ENCODE measurements around the gene HTR6.

The HTR6 gene

GRCh38 chr1:19723874-19724273 lies 59.2 kb downstream of the HTR6 start:
- TF ChIP-seq, protein P1, sequence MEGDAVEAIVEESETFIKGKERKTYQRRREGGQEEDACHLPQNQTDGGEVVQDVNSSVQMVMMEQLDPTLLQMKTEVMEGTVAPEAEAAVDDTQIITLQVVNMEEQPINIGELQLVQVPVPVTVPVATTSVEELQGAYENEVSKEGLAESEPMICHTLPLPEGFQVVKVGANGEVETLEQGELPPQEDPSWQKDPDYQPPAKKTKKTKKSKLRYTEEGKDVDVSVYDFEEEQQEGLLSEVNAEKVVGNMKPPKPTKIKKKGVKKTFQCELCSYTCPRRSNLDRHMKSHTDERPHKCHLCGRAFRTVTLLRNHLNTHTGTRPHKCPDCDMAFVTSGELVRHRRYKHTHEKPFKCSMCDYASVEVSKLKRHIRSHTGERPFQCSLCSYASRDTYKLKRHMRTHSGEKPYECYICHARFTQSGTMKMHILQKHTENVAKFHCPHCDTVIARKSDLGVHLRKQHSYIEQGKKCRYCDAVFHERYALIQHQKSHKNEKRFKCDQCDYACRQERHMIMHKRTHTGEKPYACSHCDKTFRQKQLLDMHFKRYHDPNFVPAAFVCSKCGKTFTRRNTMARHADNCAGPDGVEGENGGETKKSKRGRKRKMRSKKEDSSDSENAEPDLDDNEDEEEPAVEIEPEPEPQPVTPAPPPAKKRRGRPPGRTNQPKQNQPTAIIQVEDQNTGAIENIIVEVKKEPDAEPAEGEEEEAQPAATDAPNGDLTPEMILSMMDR (IDR thresholded peaks at IDR 0.05; ENCODE audit: borderline replicate concordance, control extremely low read depth, extremely low read depth, insufficient read depth, missing control alignments) = no peak
- DNase-seq (ENCODE audit: low spot score) = no peak
- in situ Hi-C loops (cut with MboI; ENCODE audit: low sequenced_read_pairs, unreplicated experiment) = no loop called here

- TF ChIP-seq, protein P1 (IDR thresholded peaks at IDR 0.05; ENCODE audit: borderline replicate concordance, control extremely low read depth, extremely low read depth, insufficient read depth, missing control alignments) = no peak
- in situ Hi-C loops (cut with MboI; ENCODE audit: low sequenced_read_pairs, unreplicated experiment) = no loop called here
- DNase-seq (ENCODE audit: low spot score) = no peak
Observed at GRCh38 chr1:19725606-19726005, 60.9 kb downstream of the HTR6 start.

- in situ Hi-C loops (cut with MboI; ENCODE audit: low sequenced_read_pairs, unreplicated experiment) = no loop called here
- TF ChIP-seq, protein P1 (IDR thresholded peaks at IDR 0.05; ENCODE audit: borderline replicate concordance, control extremely low read depth, extremely low read depth, insufficient read depth, missing control alignments) = no peak
- DNase-seq (ENCODE audit: low spot score) = no peak
Observed at GRCh38 chr1:19728413-19729145, 63.9 kb downstream of the HTR6 start.

- in situ Hi-C loops (cut with MboI; ENCODE audit: low sequenced_read_pairs, unreplicated experiment) = no loop called here
Observed at GRCh38 chr1:19730232-19730631, 65.6 kb downstream of the HTR6 start.

More at GRCh38 chr1:19730232-19730631, 65.6 kb downstream of the HTR6 start:
- TF ChIP-seq, protein P1 (IDR thresholded peaks at IDR 0.05; ENCODE audit: borderline replicate concordance, control extremely low read depth, extremely low read depth, insufficient read depth, missing control alignments) = no peak
- no peak for DNase-seq (ENCODE audit: low spot score)
